Measurements from ENCODE around the gene ZNF536.

ZNF536 gene

GRCh38 chr19:30590596-30591229 is 218.5 kb downstream of the ZNF536 start:
- Histone ChIP-seq H3K4me3 (no peak overlapping the region), H3K27ac (no peak overlapping the region), H3K27me3 (no peaks in the 10 kb centered on the region), H3K9me3 (no peaks in the 10 kb centered on the region), H3K4me1 (peaks cover 0 to 3% (median 0%) of the 10 kb centered on the region in 4 donors), H3K36me3 (no peaks in the 10 kb centered on the region)
- TF ChIP-seq, protein P1, sequence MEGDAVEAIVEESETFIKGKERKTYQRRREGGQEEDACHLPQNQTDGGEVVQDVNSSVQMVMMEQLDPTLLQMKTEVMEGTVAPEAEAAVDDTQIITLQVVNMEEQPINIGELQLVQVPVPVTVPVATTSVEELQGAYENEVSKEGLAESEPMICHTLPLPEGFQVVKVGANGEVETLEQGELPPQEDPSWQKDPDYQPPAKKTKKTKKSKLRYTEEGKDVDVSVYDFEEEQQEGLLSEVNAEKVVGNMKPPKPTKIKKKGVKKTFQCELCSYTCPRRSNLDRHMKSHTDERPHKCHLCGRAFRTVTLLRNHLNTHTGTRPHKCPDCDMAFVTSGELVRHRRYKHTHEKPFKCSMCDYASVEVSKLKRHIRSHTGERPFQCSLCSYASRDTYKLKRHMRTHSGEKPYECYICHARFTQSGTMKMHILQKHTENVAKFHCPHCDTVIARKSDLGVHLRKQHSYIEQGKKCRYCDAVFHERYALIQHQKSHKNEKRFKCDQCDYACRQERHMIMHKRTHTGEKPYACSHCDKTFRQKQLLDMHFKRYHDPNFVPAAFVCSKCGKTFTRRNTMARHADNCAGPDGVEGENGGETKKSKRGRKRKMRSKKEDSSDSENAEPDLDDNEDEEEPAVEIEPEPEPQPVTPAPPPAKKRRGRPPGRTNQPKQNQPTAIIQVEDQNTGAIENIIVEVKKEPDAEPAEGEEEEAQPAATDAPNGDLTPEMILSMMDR (IDR thresholded peaks at IDR 0.05): no peak
- intact Hi-C loops (cut with DNase I; ENCODE audit: low total_unique reads): no loop called here
- DNase-seq: no peak

DNA sequence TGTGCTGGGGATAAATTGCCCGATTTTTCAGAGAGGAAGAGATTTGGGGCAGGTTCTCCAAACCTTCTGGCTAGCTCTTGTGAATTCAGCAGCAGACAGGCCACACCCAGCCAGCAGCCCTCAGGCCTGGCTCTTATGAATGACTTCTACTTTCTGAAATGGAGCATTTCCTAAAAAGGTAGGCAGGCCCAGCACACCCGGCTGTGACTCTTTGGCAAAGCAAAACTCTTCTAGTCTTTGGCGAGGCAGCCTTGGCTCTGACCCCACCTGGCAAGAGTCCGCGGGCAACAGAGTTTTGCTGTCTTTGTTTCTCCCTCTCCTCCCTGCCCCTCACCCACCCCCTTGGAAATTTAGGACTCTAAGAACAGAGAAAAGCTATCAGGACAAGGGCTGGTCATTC is 221.2 kb downstream of the ZNF536 start:
- Histone ChIP-seq H3K36me3 (no peaks in the 10 kb centered on the region), H3K27me3 (no peaks in the 10 kb centered on the region), H3K4me3 (no peak overlapping the region), H3K9me3 (no peaks in the 10 kb centered on the region), H3K4me1 (peaks cover 0 to 3% (median 0%) of the 10 kb centered on the region in 4 donors), H3K27ac (no peak overlapping the region)
- intact Hi-C loops (cut with DNase I; ENCODE audit: low total_unique reads): no loop called here
- TF ChIP-seq, protein P1 (IDR thresholded peaks at IDR 0.05): no peak
- DNase-seq: no peak

- TF ChIP-seq, protein P1 (IDR thresholded peaks at IDR 0.05): no peak
- Histone ChIP-seq H3K36me3 (no peaks in the 10 kb centered on the region), H3K4me3 (no peak overlapping the region), H3K4me1 (peaks cover 0 to 3% (median 0%) of the 10 kb centered on the region in 4 donors), H3K27me3 (no peaks in the 10 kb centered on the region), H3K27ac (no peak overlapping the region), H3K9me3 (no peaks in the 10 kb centered on the region)
- intact Hi-C loops (cut with DNase I; ENCODE audit: low total_unique reads): no loop called here
- DNase-seq: no peak
Observed at GRCh38 chr19:30593975-30594745, 222.0 kb downstream of the ZNF536 start.

- Histone ChIP-seq H3K27me3 (no peaks in the 10 kb centered on the region), H3K36me3 (no peaks in the 10 kb centered on the region), H3K4me3 (no peak overlapping the region), H3K27ac (no peak overlapping the region), H3K9me3 (no peaks in the 10 kb centered on the region), H3K4me1 (peaks cover 0 to 3% (median 0%) of the 10 kb centered on the region in 4 donors)
- no peak for DNase-seq
- intact Hi-C loops (cut with DNase I; ENCODE audit: low total_unique reads): no loop called here
- TF ChIP-seq, protein P1 (IDR thresholded peaks at IDR 0.05): no peak
Observed at GRCh38 chr19:30596268-30596667, 224.1 kb downstream of the ZNF536 start.

DNA sequence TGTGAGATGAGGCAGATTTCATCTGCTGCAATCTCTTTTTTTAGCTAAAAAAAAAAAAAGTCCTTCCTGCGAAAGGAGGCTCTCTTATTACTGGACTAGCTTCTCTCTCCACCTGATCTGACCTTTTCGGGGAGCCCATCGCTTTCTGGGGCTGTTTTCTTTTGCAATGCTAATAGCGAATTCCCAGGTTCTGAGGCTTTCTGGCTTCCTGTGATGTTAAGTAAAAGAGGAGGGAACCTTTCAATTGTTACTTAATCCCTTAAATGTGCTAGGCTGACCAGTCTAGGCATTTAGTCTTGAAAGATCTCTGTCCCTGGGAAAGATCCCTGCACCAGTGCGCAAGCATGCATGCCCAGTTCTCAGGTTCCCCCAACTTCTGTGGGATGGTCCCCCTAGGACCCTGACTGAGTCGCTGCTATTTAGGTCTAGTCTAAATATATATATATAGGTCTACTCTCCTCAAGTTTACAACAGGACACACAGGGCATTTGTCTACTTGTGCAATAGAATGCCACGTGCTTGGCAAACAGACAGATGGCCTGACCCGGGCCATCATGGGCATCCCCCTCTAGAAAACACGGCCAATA is 224.7 kb downstream of the ZNF536 start:
- Histone ChIP-seq H3K9me3 (no peaks in the 10 kb centered on the region), H3K27me3 (no peaks in the 10 kb centered on the region), H3K4me3 (no peak overlapping the region), H3K4me1 (peaks cover 0 to 3% (median 0%) of the 10 kb centered on the region in 4 donors), H3K36me3 (no peaks in the 10 kb centered on the region), H3K27ac (no peak overlapping the region)
- intact Hi-C loops (cut with DNase I; ENCODE audit: low total_unique reads): no loop called here
- TF ChIP-seq, protein P1 (IDR thresholded peaks at IDR 0.05): no peak
- no peak for DNase-seq

All from tibial artery (tissue), 4 donors.